ENCODE measurements around the gene TRAPPC3.

Gene TRAPPC3

GRCh38 chr1:36150296-36151133, 1.2 kb upstream of the TRAPPC3 start:
- no peaks in the 10 kb centered on the region for H3K9me2 ChIP-seq (replicated peaks; ENCODE audit: insufficient read depth, low read length)
- H4K20me1 ChIP-seq (ENCODE audit: low read depth, low read length): no peaks in the 10 kb centered on the region
- H3K9me3 ChIP-seq (ENCODE audit: insufficient read depth, low read length): no peaks in the 10 kb centered on the region
- TF ChIP-seq CTCF (IDR thresholded peaks at IDR 0.05; ENCODE audit: insufficient read depth, low read length, poor library complexity, severe bottlenecking) (no peak), EZH2phosphoT487 (conservative IDR thresholded peaks at IDR 0.05; ENCODE audit: low read length) (no peak)
- H3K36me3 ChIP-seq (ENCODE audit: low read length): no peaks in the 10 kb centered on the region
- H3K79me2 ChIP-seq (ENCODE audit: insufficient read depth, low read length): peaks cover 24% of the 10 kb centered on the region
- peak overlapping the region; percentile 24 for H3K9ac ChIP-seq (ENCODE audit: low read length)
- H3K4me2 ChIP-seq (ENCODE audit: low read depth, low read length, poor library complexity, severe bottlenecking): peak overlapping the region; percentile 55
- H2AFZ ChIP-seq (ENCODE audit: low read depth, low read length, severe bottlenecking): peak overlapping the region; percentile 76
- H3K27ac ChIP-seq (ENCODE audit: low read depth, low read length): peak overlapping the region; percentile 43
- no peaks in the 10 kb centered on the region for H3K27me3 ChIP-seq (ENCODE audit: low read length)
- H3F3A ChIP-seq (ENCODE audit: insufficient read depth): peaks cover 6% of the 10 kb centered on the region; the same call in 1 of the 2 replicates
- no peak overlapping the region for H3K4me3 ChIP-seq (ENCODE audit: insufficient read depth, low read length, poor library complexity, severe bottlenecking)

- Histone ChIP-seq H3F3A (ENCODE audit: insufficient read depth) (peaks cover 6% of the 10 kb centered on the region; the same call in 1 of the 2 replicates), H3K9me2 (replicated peaks; ENCODE audit: insufficient read depth, low read length) (no peaks in the 10 kb centered on the region), H3K4me2 (ENCODE audit: low read depth, low read length, poor library complexity, severe bottlenecking) (peak overlapping the region; percentile 55), H3K4me3 (ENCODE audit: insufficient read depth, low read length, poor library complexity, severe bottlenecking) (peak overlapping the region; percentile 14), H2AFZ (ENCODE audit: low read depth, low read length, severe bottlenecking) (peak overlapping the region; percentile 76), H3K27me3 (ENCODE audit: low read length) (no peaks in the 10 kb centered on the region), H3K79me2 (ENCODE audit: insufficient read depth, low read length) (peaks cover 28% of the 10 kb centered on the region), H4K20me1 (ENCODE audit: low read depth, low read length) (no peaks in the 10 kb centered on the region), H3K9ac (ENCODE audit: low read length) (peak overlapping the region; percentile 24), H3K27ac (ENCODE audit: low read depth, low read length) (peak overlapping the region; percentile 43), H3K36me3 (ENCODE audit: low read length) (no peaks in the 10 kb centered on the region), H3K9me3 (ENCODE audit: insufficient read depth, low read length) (no peaks in the 10 kb centered on the region)
- no peak for TF ChIP-seq CTCF (IDR thresholded peaks at IDR 0.05; ENCODE audit: insufficient read depth, low read length, poor library complexity, severe bottlenecking)
- TF ChIP-seq EZH2phosphoT487 (conservative IDR thresholded peaks at IDR 0.05; ENCODE audit: low read length): no peak
These were observed 648 bp upstream of the TRAPPC3 start for GRCh38 chr1:36149973-36150295.

GRCh38 chr1:36148821-36149236, 457 bp downstream of the TRAPPC3 start:
- peaks cover 6% of the 10 kb centered on the region; the same call in 1 of the 2 replicates for H3F3A ChIP-seq (ENCODE audit: insufficient read depth)
- TF ChIP-seq CTCF (IDR thresholded peaks at IDR 0.05; ENCODE audit: insufficient read depth, low read length, poor library complexity, severe bottlenecking) (no peak), EZH2phosphoT487 (conservative IDR thresholded peaks at IDR 0.05; ENCODE audit: low read length) (no peak)
- H3K27me3 ChIP-seq (ENCODE audit: low read length): no peaks in the 10 kb centered on the region
- H3K9ac ChIP-seq (ENCODE audit: low read length): peak overlapping the region; percentile 73
- H3K9me2 ChIP-seq (replicated peaks; ENCODE audit: insufficient read depth, low read length): no peaks in the 10 kb centered on the region
- peak overlapping the region; percentile 65 for H2AFZ ChIP-seq (ENCODE audit: low read depth, low read length, severe bottlenecking)
- peak overlapping the region; percentile 57 for H3K4me3 ChIP-seq (ENCODE audit: insufficient read depth, low read length, poor library complexity, severe bottlenecking)
- no peaks in the 10 kb centered on the region for H4K20me1 ChIP-seq (ENCODE audit: low read depth, low read length)
- H3K79me2 ChIP-seq (ENCODE audit: insufficient read depth, low read length): peaks cover 28% of the 10 kb centered on the region
- H3K9me3 ChIP-seq (ENCODE audit: insufficient read depth, low read length): no peaks in the 10 kb centered on the region
- H3K27ac ChIP-seq (ENCODE audit: low read depth, low read length): 0 out of 2 replicates have a peak overlapping the region, but pooled peaks have one; percentile 25
- H3K4me2 ChIP-seq (ENCODE audit: low read depth, low read length, poor library complexity, severe bottlenecking): peak overlapping the region; percentile 67
- H3K36me3 ChIP-seq (ENCODE audit: low read length): no peaks in the 10 kb centered on the region

Measured in SU-DHL-6 (cell line).